Nephron progenitor cell (in vitro differentiated cells): ENCODE data around the gene OTUD4.
A peak's percentile ranks its signal among the peaks of the same experiment; 100 is the strongest.

Experiments
- DNase-seq: peaks from one replicate; pipeline ENCODE4 v3.0.0; 2021
- H3K27ac Mint-ChIP-seq: 2 replicates; pipeline ENCODE4 v1.8.0; 2021; ENCODE audit warnings: mild to moderate bottlenecking, moderate library complexity, mixed read lengths
- H3K27me3 Mint-ChIP-seq: 2 replicates; pipeline ENCODE4 v1.8.0; 2021; ENCODE audit warnings: mild to moderate bottlenecking, low read depth, mixed read lengths; ENCODE audit not compliant: poor library complexity
- H3K36me3 Mint-ChIP-seq: 2 replicates; pipeline ENCODE4 v1.8.0; 2021; ENCODE audit warnings: low read depth, mixed read lengths
- H3K4me1 Mint-ChIP-seq: 2 replicates; pipeline ENCODE4 v1.8.0; 2021; ENCODE audit warnings: mixed read lengths
- H3K4me3 Mint-ChIP-seq: 2 replicates; pipeline ENCODE4 v1.8.0; 2021; ENCODE audit warnings: mild to moderate bottlenecking, moderate library complexity, mixed read lengths
- H3K9me3 Mint-ChIP-seq: 2 replicates; pipeline ENCODE4 v1.8.0; 2021; ENCODE audit warnings: mild to moderate bottlenecking, moderate library complexity, mixed read lengths
- TF ChIP-seq, protein P1 (sequence below): fragments of 200-600 bp; sonication (generic); IDR thresholded peaks from 2 replicates; pipeline ENCODE4 v1.5.0; 2021; ENCODE audit warnings: antibody characterized with exemption

The OTUD4 gene

DNA sequence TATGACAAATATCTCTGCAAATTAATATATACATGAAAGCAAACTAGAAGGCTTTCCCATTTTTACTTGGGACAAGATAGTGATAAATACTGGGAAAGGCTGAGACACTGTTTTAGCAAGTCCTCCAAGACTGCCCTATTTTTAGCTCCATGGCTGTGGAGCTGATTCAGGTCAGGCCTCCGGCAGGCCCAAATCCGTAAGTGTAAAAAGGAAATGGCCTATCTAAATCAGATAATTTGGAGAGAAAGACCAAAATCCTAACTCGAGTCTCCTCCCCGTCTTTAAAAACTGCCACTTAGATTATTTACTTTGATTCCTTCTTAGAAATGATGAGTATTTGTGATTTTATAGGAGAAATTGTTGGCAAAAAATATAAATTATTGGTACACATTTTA is 2.9 kb downstream of the OTUD4 start:
- H3K9me3 Mint-ChIP-seq, result no peaks in the 10 kb centered on the region
- DNase-seq, result no peak
- no peak overlapping the region for H3K27ac Mint-ChIP-seq
- TF ChIP-seq, protein P1, sequence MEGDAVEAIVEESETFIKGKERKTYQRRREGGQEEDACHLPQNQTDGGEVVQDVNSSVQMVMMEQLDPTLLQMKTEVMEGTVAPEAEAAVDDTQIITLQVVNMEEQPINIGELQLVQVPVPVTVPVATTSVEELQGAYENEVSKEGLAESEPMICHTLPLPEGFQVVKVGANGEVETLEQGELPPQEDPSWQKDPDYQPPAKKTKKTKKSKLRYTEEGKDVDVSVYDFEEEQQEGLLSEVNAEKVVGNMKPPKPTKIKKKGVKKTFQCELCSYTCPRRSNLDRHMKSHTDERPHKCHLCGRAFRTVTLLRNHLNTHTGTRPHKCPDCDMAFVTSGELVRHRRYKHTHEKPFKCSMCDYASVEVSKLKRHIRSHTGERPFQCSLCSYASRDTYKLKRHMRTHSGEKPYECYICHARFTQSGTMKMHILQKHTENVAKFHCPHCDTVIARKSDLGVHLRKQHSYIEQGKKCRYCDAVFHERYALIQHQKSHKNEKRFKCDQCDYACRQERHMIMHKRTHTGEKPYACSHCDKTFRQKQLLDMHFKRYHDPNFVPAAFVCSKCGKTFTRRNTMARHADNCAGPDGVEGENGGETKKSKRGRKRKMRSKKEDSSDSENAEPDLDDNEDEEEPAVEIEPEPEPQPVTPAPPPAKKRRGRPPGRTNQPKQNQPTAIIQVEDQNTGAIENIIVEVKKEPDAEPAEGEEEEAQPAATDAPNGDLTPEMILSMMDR, result no peak
- H3K27me3 Mint-ChIP-seq, result no peaks in the 10 kb centered on the region
- H3K4me3 Mint-ChIP-seq, result peak overlapping the region; percentile 88
- H3K4me1 Mint-ChIP-seq, result peaks cover 38% of the 10 kb centered on the region
- H3K36me3 Mint-ChIP-seq, result peaks cover 27% of the 10 kb centered on the region

DNA sequence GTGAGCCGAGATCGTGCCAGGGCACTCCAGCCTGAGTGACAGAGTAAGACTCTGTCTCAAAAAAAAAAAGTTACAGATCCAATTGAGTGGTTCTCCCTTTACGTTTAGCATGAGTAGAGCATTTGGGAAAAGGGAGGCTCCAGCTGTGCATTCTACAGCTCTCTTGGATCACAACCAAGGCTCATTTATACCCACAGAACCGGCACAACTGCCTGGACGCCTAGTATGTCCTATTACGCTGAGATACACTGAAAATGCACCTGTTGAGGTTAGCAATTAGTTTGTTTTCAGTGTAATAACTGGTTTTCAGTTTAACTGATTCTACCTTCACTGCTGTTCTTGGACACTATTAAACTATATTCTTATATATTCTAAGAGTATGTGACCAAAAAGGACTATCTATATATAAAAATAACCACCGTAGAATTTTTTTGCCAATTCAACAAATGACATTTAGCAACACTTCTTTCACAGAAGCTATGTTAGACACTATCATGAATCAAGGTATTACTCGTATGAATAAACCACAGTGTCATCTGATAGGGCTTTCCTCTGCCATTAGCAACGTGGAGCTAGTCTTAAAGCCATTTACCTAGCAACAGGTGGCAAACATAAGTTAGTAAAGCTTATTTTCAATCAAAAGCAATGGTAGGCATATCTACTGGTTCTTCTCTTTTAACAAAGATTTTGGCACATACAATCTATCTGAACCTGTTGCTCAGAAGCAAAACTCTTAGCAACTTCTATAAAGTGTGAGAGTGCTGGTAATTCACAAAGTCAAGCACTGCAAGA is 3.6 kb downstream of the OTUD4 start:
- H3K4me1 Mint-ChIP-seq, result peaks cover 33% of the 10 kb centered on the region
- H3K27me3 Mint-ChIP-seq, result no peaks in the 10 kb centered on the region
- no peak overlapping the region for H3K27ac Mint-ChIP-seq
- TF ChIP-seq, protein P1, result no peak
- H3K4me3 Mint-ChIP-seq, result peak overlapping the region; percentile 88
- H3K9me3 Mint-ChIP-seq, result no peaks in the 10 kb centered on the region
- no peak for DNase-seq
- peaks cover 30% of the 10 kb centered on the region for H3K36me3 Mint-ChIP-seq

DNA sequence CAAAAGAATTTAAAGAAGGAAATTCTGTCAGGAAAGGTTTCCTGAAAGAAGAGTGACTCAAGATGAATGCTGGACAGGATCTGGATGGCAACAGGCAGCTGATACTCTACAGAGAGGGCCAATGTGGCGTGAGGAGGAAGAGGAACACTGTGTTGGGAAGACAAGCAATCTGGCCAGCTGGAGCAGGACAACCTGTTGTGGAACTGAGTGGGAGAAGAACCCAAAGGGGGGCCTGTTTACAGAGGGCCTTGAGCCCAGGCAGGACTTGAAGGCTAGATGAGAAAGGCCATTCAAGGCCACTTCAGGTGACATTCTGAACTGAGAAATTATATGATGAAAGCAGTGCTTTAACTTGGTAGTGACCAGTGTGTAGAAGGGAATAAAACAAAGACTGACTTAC is 8.5 kb downstream of the OTUD4 start:
- Mint-ChIP-seq H3K4me1 (no peaks in the 10 kb centered on the region), H3K27ac (peak overlapping the region; percentile 82), H3K9me3 (no peaks in the 10 kb centered on the region), H3K4me3 (no peak overlapping the region), H3K36me3 (peaks cover 78% of the 10 kb centered on the region), H3K27me3 (no peaks in the 10 kb centered on the region)
- no peak for DNase-seq
- TF ChIP-seq, protein P1, result no peak

GRCh38 chr4:145170223-145170622 is 10.2 kb downstream of the OTUD4 start:
- H3K9me3 Mint-ChIP-seq, result no peaks in the 10 kb centered on the region
- no peaks in the 10 kb centered on the region for H3K27me3 Mint-ChIP-seq
- no peak overlapping the region for H3K4me3 Mint-ChIP-seq
- H3K4me1 Mint-ChIP-seq, result no peaks in the 10 kb centered on the region
- TF ChIP-seq, protein P1, result no peak
- peaks cover 84% of the 10 kb centered on the region for H3K36me3 Mint-ChIP-seq
- DNase-seq, result no peak
- no peak overlapping the region for H3K27ac Mint-ChIP-seq

- no peaks in the 10 kb centered on the region for H3K9me3 Mint-ChIP-seq
Measured at GRCh38 chr4:145168581-145169187, 11.7 kb downstream of the OTUD4 start.

More at GRCh38 chr4:145168581-145169187, 11.7 kb downstream of the OTUD4 start:
- Mint-ChIP-seq H3K27ac (no peak overlapping the region), H3K27me3 (no peaks in the 10 kb centered on the region), H3K36me3 (peaks cover 70% of the 10 kb centered on the region), H3K4me1 (no peaks in the 10 kb centered on the region), H3K4me3 (no peak overlapping the region)
- TF ChIP-seq, protein P1, result no peak
- DNase-seq, result no peak
